Epithelial cell of prostate (primary cell): ENCODE data around the gene PARD3B.

Experiments used
- DNase-seq: peaks from one replicate; pipeline ENCODE4 v3.0.0-alpha.2; 2011; ENCODE audit warnings: low read depth, low spot score
- H3K27ac ChIP-seq: fragments of 450-650 bp; 2 replicates; pipeline ENCODE4 v1.5.1; 2017; ENCODE audit warnings: mild to moderate bottlenecking

PARD3B gene

GRCh38 chr2:205543937-205544702 is 998.8 kb downstream of the PARD3B start:
- H3K27ac ChIP-seq = no peak overlapping the region
- no peak for DNase-seq

- no peak for DNase-seq
- H3K27ac ChIP-seq = no peak overlapping the region
These were observed 1000.9 kb downstream of the PARD3B start for GRCh38 chr2:205545971-205546816.

GRCh38 chr2:205555566-205556230 is 1010.4 kb downstream of the PARD3B start:
- DNase-seq = no peak
- H3K27ac ChIP-seq = no peak overlapping the region

- no peak overlapping the region for H3K27ac ChIP-seq
These were observed 1011.1 kb downstream of the PARD3B start for GRCh38 chr2:205556357-205556756.

GRCh38 chr2:205556841-205557539 is 1011.7 kb downstream of the PARD3B start:
- no peak overlapping the region for H3K27ac ChIP-seq
- DNase-seq = no peak

More at GRCh38 chr2:205556357-205556756, 1011.1 kb downstream of the PARD3B start:
- no peak for DNase-seq

GRCh38 chr2:205557873-205558272 is 1012.6 kb downstream of the PARD3B start:
- DNase-seq = no peak
- H3K27ac ChIP-seq = no peak overlapping the region

GRCh38 chr2:205561441-205561840 is 1016.2 kb downstream of the PARD3B start:
- H3K27ac ChIP-seq = no peak overlapping the region
- no peak for DNase-seq

GRCh38 chr2:205563646-205564045 is 1018.4 kb downstream of the PARD3B start:
- H3K27ac ChIP-seq = no peak overlapping the region
- no peak for DNase-seq

- no peak overlapping the region for H3K27ac ChIP-seq
- no peak for DNase-seq
These were observed 1019.3 kb downstream of the PARD3B start for GRCh38 chr2:205564346-205565141.

GRCh38 chr2:205565142-205565522 is 1019.9 kb downstream of the PARD3B start:
- H3K27ac ChIP-seq = no peak overlapping the region
- DNase-seq = no peak

- no peak for DNase-seq
- no peak overlapping the region for H3K27ac ChIP-seq
These were observed 1021.4 kb downstream of the PARD3B start for GRCh38 chr2:205566606-205567168.

GRCh38 chr2:205568620-205569019 is 1023.3 kb downstream of the PARD3B start:
- peak; percentile 54 for DNase-seq
- no peak overlapping the region for H3K27ac ChIP-seq

GRCh38 chr2:205570648-205571047 is 1025.4 kb downstream of the PARD3B start:
- H3K27ac ChIP-seq = no peak overlapping the region
- no peak for DNase-seq

- no peak for DNase-seq
- H3K27ac ChIP-seq = no peak overlapping the region
These were observed 1026.2 kb downstream of the PARD3B start for GRCh38 chr2:205571360-205571959.

- H3K27ac ChIP-seq = peak overlapping the region; percentile 75
- DNase-seq = peak; percentile 39
These were observed 1028.7 kb downstream of the PARD3B start for GRCh38 chr2:205574001-205574400.

- H3K27ac ChIP-seq = no peak overlapping the region
- no peak for DNase-seq
These were observed 1034.1 kb downstream of the PARD3B start for GRCh38 chr2:205579335-205579734.

- DNase-seq = no peak
- no peak overlapping the region for H3K27ac ChIP-seq
These were observed 1035.1 kb downstream of the PARD3B start for GRCh38 chr2:205580212-205580987.

GRCh38 chr2:205582366-205582765 is 1037.1 kb downstream of the PARD3B start:
- no peak for DNase-seq
- no peak overlapping the region for H3K27ac ChIP-seq
